Loucy (cell line): ENCODE data around the gene SNRNP48.

Experiments used
- EZH2phosphoT487 ChIP-seq: fragments of 200-600 bp; IDR thresholded peaks from 2 replicates; pipeline ENCODE4 v1.6.1; 2018; ENCODE audit warnings: antibody characterized with exemption, mild to moderate bottlenecking, moderate library complexity, borderline replicate concordance
- TF ChIP-seq, protein P1 (sequence below): fragments of 200-600 bp; sonication (generic); conservative IDR thresholded peaks from 2 replicates; pipeline ENCODE4 v1.5.1; 2014; ENCODE audit warnings: mild to moderate bottlenecking, antibody characterized with exemption, low read length

GRCh38 chr6:7572213-7572943, 17.6 kb upstream of the SNRNP48 start:
- TF ChIP-seq, protein P1, sequence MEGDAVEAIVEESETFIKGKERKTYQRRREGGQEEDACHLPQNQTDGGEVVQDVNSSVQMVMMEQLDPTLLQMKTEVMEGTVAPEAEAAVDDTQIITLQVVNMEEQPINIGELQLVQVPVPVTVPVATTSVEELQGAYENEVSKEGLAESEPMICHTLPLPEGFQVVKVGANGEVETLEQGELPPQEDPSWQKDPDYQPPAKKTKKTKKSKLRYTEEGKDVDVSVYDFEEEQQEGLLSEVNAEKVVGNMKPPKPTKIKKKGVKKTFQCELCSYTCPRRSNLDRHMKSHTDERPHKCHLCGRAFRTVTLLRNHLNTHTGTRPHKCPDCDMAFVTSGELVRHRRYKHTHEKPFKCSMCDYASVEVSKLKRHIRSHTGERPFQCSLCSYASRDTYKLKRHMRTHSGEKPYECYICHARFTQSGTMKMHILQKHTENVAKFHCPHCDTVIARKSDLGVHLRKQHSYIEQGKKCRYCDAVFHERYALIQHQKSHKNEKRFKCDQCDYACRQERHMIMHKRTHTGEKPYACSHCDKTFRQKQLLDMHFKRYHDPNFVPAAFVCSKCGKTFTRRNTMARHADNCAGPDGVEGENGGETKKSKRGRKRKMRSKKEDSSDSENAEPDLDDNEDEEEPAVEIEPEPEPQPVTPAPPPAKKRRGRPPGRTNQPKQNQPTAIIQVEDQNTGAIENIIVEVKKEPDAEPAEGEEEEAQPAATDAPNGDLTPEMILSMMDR: no peak
- no peak for TF ChIP-seq EZH2phosphoT487
